ENCODE data around the gene TCHHL1. TPM values are rescaled to one million over a fixed set of nuclear protein-coding genes. Genes with fewer than 3 reads are reported as not detected.

The TCHHL1 gene
- total RNA-seq, 1 experiment from 2014 or later, result not detected

GRCh38 chr1:152108882-152109222 is 20.0 kb upstream of the TCHHL1 start:
- Histone ChIP-seq H3K14ac (ENCODE audit: insufficient read depth, low read length) (no peak overlapping the region), H2BK20ac (ENCODE audit: low read depth, low read length, poor library complexity, severe bottlenecking) (no peak overlapping the region), H4K8ac (replicated peaks; ENCODE audit: insufficient read length, low read depth, low read length) (no peak overlapping the region), H3K79me1 (ENCODE audit: insufficient read depth, low read depth, low read length, poor library complexity, severe bottlenecking) (no peaks in the 10 kb centered on the region), H3K9ac (ENCODE audit: extremely low read depth, insufficient read length, low read length) (no peak overlapping the region), H3K27me3 (ENCODE audit: insufficient read depth, low read length) (peaks cover 68% of the 10 kb centered on the region), H3K27ac (ENCODE audit: insufficient read length, low read depth, low read length) (no peak overlapping the region), H3K56ac (ENCODE audit: insufficient read length, low read depth, low read length) (no peak overlapping the region), H3K4me1 (ENCODE audit: insufficient read depth, low read length) (no peaks in the 10 kb centered on the region), H3K18ac (ENCODE audit: insufficient read length, low read depth, low read length) (no peak overlapping the region), H2BK120ac (ENCODE audit: low read depth, low read length, poor library complexity, severe bottlenecking) (no peak overlapping the region), H3K4ac (ENCODE audit: low read depth, low read length) (no peak overlapping the region), H3K79me2 (ENCODE audit: insufficient read depth, low read length) (no peaks in the 10 kb centered on the region), H2BK5ac (ENCODE audit: insufficient read length, low read length) (no peak overlapping the region), H2BK15ac (ENCODE audit: low read depth, low read length) (no peak overlapping the region), H3T11ph (ENCODE audit: low read length) (no peak overlapping the region), H2AK5ac (ENCODE audit: insufficient read length, low read length) (no peak overlapping the region), H4K20me1 (ENCODE audit: control insufficient read depth, insufficient read depth, insufficient read length) (no peaks in the 10 kb centered on the region), H3K9me3 (ENCODE audit: control insufficient read depth, low read depth, low read length) (no peaks in the 10 kb centered on the region), H3K4me2 (ENCODE audit: insufficient read depth, insufficient read length, low read length) (no peak overlapping the region), H4K91ac (ENCODE audit: insufficient read length, low read depth, low read length) (no peak overlapping the region), H4K5ac (ENCODE audit: insufficient read length, low read depth, low read length) (no peak overlapping the region), H3K23me2 (ENCODE audit: insufficient read length, low read depth, low read length, poor library complexity, severe bottlenecking) (peaks cover 3% of the 10 kb centered on the region), H2BK12ac (ENCODE audit: insufficient read length, low read depth, low read length) (no peak overlapping the region), H2AFZ (ENCODE audit: low read length) (no peak overlapping the region), H3K23ac (ENCODE audit: insufficient read length, low read depth, low read length) (no peak overlapping the region)
- no peak for TF ChIP-seq CTCF (conservative IDR thresholded peaks at IDR 0.05)
- Mint-ChIP-seq H3K36me3 (ENCODE audit: insufficient read depth in 1 of 3, low read depth in 3 of 3) (peaks cover 0 to 12% (median 3%) of the 10 kb centered on the region in 3 experiments; a peak in 4 of 7 replicates), H3K4me1 (no peaks in the 10 kb centered on the region), H3K27me3 (ENCODE audit: low read depth) (peaks cover 4% of the 10 kb centered on the region), H3K4me3 (no peak overlapping the region), H3K27ac (no peak overlapping the region), H3K9me3 (peaks cover 8 to 19% of the 10 kb centered on the region in 2 experiments)
- DNase-seq, result no peak
- WGBS (ENCODE audit: extremely low coverage, insufficient read length, low lambda C conversion rate), result no CpG with 5 or more reads among the region's 28 CpGs
